Subcutaneous adipose tissue (tissue), 4 donors: ENCODE results near the gene ACTR1A. TPM values are rescaled to one million over a fixed set of nuclear protein-coding genes. Genes with fewer than 3 reads are reported as not detected.

Experiments used
- total RNA-seq, 4 donors: library from RNA; depleted of rRNA; stranded (reverse); fragments of >200 nt; gene quantifications; one replicate each; pipeline ENCODE4 v1.1.0, GENCODE V29; 2016
- TF ChIP-seq, protein P1 (sequence below): fragments of 450-650 bp; IDR thresholded peaks from one replicate; pipeline ENCODE4 v1.5.1; 2016; ENCODE audit warnings: low read depth, mild to moderate bottlenecking, control low read depth, antibody characterized with exemption, moderate library complexity

Gene ACTR1A
- total RNA-seq, 4 donors from 2014 or later = 86.0 to 147 (median 88.3) TPM

DNA sequence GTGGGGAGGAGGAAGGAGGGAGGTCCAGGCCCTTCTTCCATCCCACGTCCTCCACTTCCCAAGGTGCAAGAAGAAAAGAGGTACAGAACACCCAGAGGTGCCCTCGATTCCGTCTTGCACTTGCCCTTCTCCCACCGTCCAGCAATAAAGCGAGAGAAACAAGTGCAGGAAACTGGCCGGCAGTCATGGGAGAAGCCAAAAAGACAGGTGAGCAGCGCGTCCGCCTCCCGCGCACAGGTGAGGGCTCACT lies 52.5 kb downstream of the ACTR1A start:
- TF ChIP-seq, protein P1, sequence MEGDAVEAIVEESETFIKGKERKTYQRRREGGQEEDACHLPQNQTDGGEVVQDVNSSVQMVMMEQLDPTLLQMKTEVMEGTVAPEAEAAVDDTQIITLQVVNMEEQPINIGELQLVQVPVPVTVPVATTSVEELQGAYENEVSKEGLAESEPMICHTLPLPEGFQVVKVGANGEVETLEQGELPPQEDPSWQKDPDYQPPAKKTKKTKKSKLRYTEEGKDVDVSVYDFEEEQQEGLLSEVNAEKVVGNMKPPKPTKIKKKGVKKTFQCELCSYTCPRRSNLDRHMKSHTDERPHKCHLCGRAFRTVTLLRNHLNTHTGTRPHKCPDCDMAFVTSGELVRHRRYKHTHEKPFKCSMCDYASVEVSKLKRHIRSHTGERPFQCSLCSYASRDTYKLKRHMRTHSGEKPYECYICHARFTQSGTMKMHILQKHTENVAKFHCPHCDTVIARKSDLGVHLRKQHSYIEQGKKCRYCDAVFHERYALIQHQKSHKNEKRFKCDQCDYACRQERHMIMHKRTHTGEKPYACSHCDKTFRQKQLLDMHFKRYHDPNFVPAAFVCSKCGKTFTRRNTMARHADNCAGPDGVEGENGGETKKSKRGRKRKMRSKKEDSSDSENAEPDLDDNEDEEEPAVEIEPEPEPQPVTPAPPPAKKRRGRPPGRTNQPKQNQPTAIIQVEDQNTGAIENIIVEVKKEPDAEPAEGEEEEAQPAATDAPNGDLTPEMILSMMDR = no peak

DNA sequence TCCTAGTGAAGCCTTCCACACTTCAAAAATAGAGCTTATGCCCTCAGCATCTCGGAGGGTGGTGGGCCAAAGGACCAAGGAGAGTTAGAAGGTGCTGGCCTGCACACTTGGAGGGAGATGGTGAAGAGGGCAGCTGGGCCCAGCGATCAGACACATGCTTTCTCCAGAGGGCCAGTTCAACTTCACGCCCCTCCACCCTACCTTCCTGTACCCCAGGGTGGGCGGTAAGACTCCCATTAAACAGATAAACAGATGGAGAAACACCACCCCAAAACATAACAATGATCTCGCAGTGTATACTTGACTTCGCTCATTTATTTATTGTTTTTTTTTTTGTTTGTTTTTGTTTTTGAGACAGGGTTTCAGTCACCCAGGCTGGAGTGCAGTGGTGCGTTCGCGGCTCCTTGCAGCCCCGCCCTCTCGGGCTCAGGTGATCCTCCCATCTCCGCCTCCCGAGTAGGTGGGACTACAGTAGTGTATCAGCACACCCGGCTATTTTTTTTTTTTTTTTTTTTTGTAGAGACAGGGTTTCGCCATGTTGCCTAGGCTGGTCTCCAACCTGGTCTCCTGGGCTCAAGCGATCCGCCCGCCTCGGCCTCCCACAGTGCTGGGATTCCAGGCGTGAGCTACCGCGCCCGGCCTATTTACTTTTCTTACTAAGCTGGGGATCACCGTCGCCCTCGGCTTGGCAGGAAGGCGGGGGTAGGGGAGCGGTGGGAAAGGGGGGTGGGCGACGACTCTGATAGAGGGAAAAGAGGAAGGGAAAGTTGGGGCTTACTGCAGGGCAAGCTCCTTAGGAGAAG lies 53.0 kb downstream of the ACTR1A start:
- TF ChIP-seq, protein P1 = no peak

DNA sequence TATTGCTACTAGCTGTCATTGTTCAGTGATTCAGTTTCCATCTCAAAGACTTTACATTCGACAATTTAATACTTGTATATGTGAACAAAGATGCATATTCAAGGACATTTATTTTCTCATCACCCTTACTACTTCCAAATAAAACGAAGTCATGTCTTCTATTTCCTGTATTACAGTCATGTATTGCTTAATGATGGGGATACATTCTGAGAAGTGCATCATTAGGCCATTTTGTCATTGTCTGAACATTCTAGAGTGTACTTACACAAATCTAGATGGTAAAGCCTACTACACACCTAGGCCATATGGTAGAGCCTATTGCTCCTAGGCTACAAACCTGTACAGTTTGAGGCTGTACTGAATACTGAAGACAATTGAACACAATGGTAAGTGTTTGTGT lies 57.7 kb downstream of the ACTR1A start:
- TF ChIP-seq, protein P1 = no peak

DNA sequence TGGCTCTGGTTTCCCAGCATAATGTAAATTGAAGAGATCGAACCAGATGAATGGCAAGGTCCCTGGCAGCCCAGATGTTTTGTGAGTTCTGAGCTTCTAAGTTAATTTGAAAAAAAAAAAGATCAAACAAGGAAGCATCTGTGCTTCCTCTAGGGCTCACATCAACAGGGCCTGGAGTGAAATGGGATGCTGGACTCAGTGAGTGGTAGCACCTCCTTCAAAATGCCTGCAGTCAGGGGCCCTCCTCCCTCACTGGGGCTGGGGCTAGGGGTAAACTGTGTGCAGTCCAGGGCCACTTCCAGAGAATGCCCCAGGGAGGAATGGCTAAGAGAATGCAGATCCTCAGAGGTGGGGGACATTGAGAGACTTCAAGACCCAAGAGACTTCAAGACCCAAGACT lies 64.1 kb downstream of the ACTR1A start:
- TF ChIP-seq, protein P1 = no peak

DNA sequence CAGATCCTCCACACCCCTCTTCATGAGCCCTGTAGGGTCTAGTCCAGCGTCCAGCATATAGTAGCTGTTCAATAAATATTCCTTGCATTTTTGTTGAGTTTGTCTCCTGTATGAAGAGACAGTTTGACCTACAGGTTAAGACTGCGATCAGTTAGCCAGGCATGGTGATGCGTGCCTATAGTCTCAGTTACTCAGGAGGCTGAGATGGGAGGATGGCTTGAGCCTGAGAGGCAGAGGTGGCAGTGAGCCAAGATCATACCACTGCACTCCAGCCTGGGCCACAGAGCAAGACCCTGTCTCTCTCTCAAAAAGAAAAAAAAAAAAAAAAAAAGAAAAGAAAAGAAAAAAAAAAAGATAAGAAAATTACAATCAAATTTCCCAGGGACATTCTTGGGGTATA lies 65.0 kb downstream of the ACTR1A start:
- TF ChIP-seq, protein P1 = no peak

DNA sequence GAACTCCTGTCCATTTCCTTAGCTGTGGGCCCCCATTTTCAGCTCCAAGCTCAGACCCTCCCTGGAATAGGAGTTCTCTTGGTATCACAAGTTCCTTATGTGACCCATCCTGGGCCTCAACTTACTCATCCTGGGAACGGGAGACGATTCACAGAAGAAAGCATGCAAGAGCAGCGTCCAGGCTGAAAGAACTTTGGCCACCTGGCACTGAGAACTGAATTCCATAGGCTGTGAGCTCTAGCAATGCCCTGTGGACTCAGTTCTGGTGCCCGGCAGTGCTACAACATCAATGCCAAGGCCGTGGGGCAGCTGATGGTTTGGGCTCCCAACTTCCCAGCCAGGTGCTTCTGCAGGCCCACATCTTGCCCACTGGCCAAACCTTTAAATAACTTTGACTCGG lies 66.2 kb downstream of the ACTR1A start:
- TF ChIP-seq, protein P1 = no peak

DNA sequence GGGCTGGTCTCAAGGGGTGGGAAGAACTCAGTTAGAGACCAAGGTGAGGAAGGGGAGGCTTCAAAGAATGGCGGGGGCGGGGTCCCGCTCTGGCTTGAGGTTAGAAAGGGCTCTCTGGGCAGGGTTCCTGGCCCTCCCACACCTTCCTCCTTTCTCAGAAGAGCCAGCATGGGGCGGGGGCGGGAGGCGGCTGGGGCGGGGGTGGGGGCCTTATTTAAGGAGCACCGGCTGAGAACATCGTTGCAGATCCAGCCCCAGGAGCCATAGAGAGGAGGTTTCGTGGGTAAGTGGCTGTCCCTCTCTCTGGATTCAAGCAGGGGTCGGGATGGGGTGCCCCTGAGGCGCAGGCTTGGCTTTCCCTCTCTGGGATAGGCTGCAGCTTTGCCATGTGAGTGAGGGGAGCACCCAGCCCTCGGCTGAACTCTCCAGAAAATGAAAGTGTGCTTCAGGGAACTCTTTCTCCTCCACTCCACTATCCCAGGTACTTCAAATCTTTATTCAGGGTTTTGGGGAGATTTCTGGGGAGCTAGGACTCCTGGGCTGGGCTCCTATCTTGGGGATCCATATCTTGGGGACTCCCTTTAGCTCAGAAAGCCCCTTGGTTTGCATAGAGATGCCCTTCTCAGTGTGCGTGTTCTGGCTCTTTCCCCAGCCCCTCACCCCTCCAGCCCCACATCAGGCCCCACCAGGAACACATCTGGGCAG lies 66.8 kb downstream of the ACTR1A start:
- TF ChIP-seq, protein P1 = no peak
